Dendritic cell treated with granulocyte-macrophage colony-stimulating factor and Interleukin-4, amounts not matched to agents 40 ng/mL and 50 ng/mL, for 4 days (primary cell): Measurements from ENCODE around the gene OMG.
"Not testable (repeated sequence)": the region's sequence is repeated elsewhere in the genome, so short reads cannot be mapped to it uniquely, and the experiment has no call there.

Experiments used
- H3K27ac Mint-ChIP-seq: one replicate; pipeline ENCODE4 v1.8.0; 2022; ENCODE audit warnings: mild to moderate bottlenecking, mixed read lengths
- H3K27me3 Mint-ChIP-seq: one replicate; pipeline ENCODE4 v1.8.0; 2022; ENCODE audit warnings: mild to moderate bottlenecking, mixed read lengths
- H3K36me3 Mint-ChIP-seq: one replicate; pipeline ENCODE4 v1.8.0; 2022; ENCODE audit warnings: low read depth, mixed read lengths
- H3K4me1 Mint-ChIP-seq: one replicate; pipeline ENCODE4 v1.8.0; 2022; ENCODE audit warnings: low read depth, mixed read lengths
- H3K4me3 Mint-ChIP-seq: one replicate; pipeline ENCODE4 v1.8.0; 2022; ENCODE audit warnings: mild to moderate bottlenecking, moderate library complexity, mixed read lengths
- H3K9me3 Mint-ChIP-seq: one replicate; pipeline ENCODE4 v1.8.0; 2022; ENCODE audit warnings: mixed read lengths
- intact Hi-C: fragments of 100-400 bp; cut with micrococcal nuclease; formaldehyde crosslinking; loops from one replicate; pipeline ENCODE4 v1.15.0; 2022

Gene OMG

GRCh38 chr17:31318298-31318801, 21.3 kb upstream of the OMG start:
- Mint-ChIP-seq H3K4me3 (peak overlapping the region; percentile 71), H3K36me3 (peaks cover 24% of the 10 kb centered on the region), H3K27ac (peak overlapping the region; percentile 87), H3K4me1 (peaks cover 28% of the 10 kb centered on the region), H3K27me3 (no peaks in the 10 kb centered on the region), H3K9me3 (no peaks in the 10 kb centered on the region)
- intact Hi-C loops: no loop called here

GRCh38 chr17:31314782-31315100, 17.7 kb upstream of the OMG start:
- Mint-ChIP-seq H3K27ac (peak overlapping the region; percentile 97), H3K36me3 (peaks cover 54% of the 10 kb centered on the region), H3K9me3 (no peaks in the 10 kb centered on the region), H3K4me3 (peak overlapping the region; percentile 64), H3K4me1 (peaks cover 33% of the 10 kb centered on the region), H3K27me3 (no peaks in the 10 kb centered on the region)
- intact Hi-C loops: no loop called here

- peaks cover 53% of the 10 kb centered on the region for H3K36me3 Mint-ChIP-seq
- H3K4me1 Mint-ChIP-seq: peaks cover 34% of the 10 kb centered on the region
- H3K9me3 Mint-ChIP-seq: no peaks in the 10 kb centered on the region
- peak within 1 kb of the TSS; percentile 97 for H3K27ac Mint-ChIP-seq
- no peaks in the 10 kb centered on the region for H3K27me3 Mint-ChIP-seq
- H3K4me3 Mint-ChIP-seq: peak within 1 kb of the TSS; percentile 89
- intact Hi-C loops: no loop called here
Observed at GRCh38 chr17:31313982-31314781, 17.1 kb upstream of the OMG start, which contains the start of gene EVI2B. Gene EVI2B, minus strand, starts transcription at chr17:31314054. Its CDS starts 8,445 bp downstream, at chr17:31305609.

GRCh38 chr17:31312223-31312622, 15.2 kb upstream of the OMG start:
- H3K27me3 Mint-ChIP-seq, intact Hi-C loops, H3K9me3 Mint-ChIP-seq: not testable (repeated sequence)
- Mint-ChIP-seq H3K27ac (peak overlapping the region; percentile 97), H3K4me3 (peak overlapping the region; percentile 88), H3K36me3 (peaks cover 48% of the 10 kb centered on the region), H3K4me1 (peaks cover 30% of the 10 kb centered on the region)

- H3K4me3 Mint-ChIP-seq: peak overlapping the region; percentile 88
- peaks cover 55% of the 10 kb centered on the region for H3K36me3 Mint-ChIP-seq
- intact Hi-C loops: no loop called here
- peaks cover 37% of the 10 kb centered on the region for H3K4me1 Mint-ChIP-seq
- no peaks in the 10 kb centered on the region for H3K9me3 Mint-ChIP-seq
- H3K27ac Mint-ChIP-seq: peak overlapping the region; percentile 97
- no peaks in the 10 kb centered on the region for H3K27me3 Mint-ChIP-seq
Observed at GRCh38 chr17:31311526-31311925, 14.5 kb upstream of the OMG start.

GRCh38 chr17:31310886-31311285, 13.8 kb upstream of the OMG start:
- Mint-ChIP-seq H3K9me3 (no peaks in the 10 kb centered on the region), H3K36me3 (peaks cover 62% of the 10 kb centered on the region), H3K4me3 (peak overlapping the region; percentile 88), H3K27me3 (no peaks in the 10 kb centered on the region), H3K27ac (peak overlapping the region; percentile 97), H3K4me1 (peaks cover 44% of the 10 kb centered on the region)
- intact Hi-C loops: no loop called here

GRCh38 chr17:31310260-31310659, 13.2 kb upstream of the OMG start:
- no peaks in the 10 kb centered on the region for H3K27me3 Mint-ChIP-seq

GRCh38 chr17:31309556-31309955, 12.5 kb upstream of the OMG start:
- peak overlapping the region; percentile 84 for H3K4me3 Mint-ChIP-seq

More at GRCh38 chr17:31310260-31310659, 13.2 kb upstream of the OMG start:
- peaks cover 68% of the 10 kb centered on the region for H3K36me3 Mint-ChIP-seq
- H3K27ac Mint-ChIP-seq: peak overlapping the region; percentile 97
- intact Hi-C loops: no loop called here
- peak overlapping the region; percentile 84 for H3K4me3 Mint-ChIP-seq
- H3K4me1 Mint-ChIP-seq: peaks cover 48% of the 10 kb centered on the region
- no peaks in the 10 kb centered on the region for H3K9me3 Mint-ChIP-seq

GRCh38 chr17:31308372-31309334, 11.6 kb upstream of the OMG start:
- Mint-ChIP-seq H3K27me3 (no peaks in the 10 kb centered on the region), H3K9me3 (no peaks in the 10 kb centered on the region), H3K4me3 (peak overlapping the region; percentile 84), H3K36me3 (peaks cover 84% of the 10 kb centered on the region), H3K4me1 (peaks cover 56% of the 10 kb centered on the region), H3K27ac (peak overlapping the region; percentile 97)
- intact Hi-C loops: loop anchor here (5.0 to 10.0 kb wide), 2 partner anchors 36 to 56 kb away; no protein-coding TSS in a partner anchor

More at GRCh38 chr17:31309556-31309955, 12.5 kb upstream of the OMG start:
- intact Hi-C loops: loop anchor here (5.0 to 10.0 kb wide), 2 partner anchors 37 to 55 kb away; no protein-coding TSS in a partner anchor
- H3K4me1 Mint-ChIP-seq: peaks cover 52% of the 10 kb centered on the region
- H3K27me3 Mint-ChIP-seq: no peaks in the 10 kb centered on the region
- peaks cover 75% of the 10 kb centered on the region for H3K36me3 Mint-ChIP-seq
- peak overlapping the region; percentile 97 for H3K27ac Mint-ChIP-seq
- no peaks in the 10 kb centered on the region for H3K9me3 Mint-ChIP-seq

- Mint-ChIP-seq H3K27me3 (no peaks in the 10 kb centered on the region), H3K4me1 (peaks cover 56% of the 10 kb centered on the region), H3K9me3 (no peaks in the 10 kb centered on the region), H3K4me3 (peak overlapping the region; percentile 84), H3K27ac (peak overlapping the region; percentile 97), H3K36me3 (peaks cover 89% of the 10 kb centered on the region)
- intact Hi-C loops: loop anchor here (5.0 to 10.0 kb wide), 2 partner anchors 35 to 57 kb away; no protein-coding TSS in a partner anchor
Observed at GRCh38 chr17:31307640-31308039, 10.6 kb upstream of the OMG start.

GRCh38 chr17:31299624-31300023, 2.6 kb upstream of the OMG start:
- no peaks in the 10 kb centered on the region for H3K9me3 Mint-ChIP-seq
- H3K4me1 Mint-ChIP-seq: peaks cover 7% of the 10 kb centered on the region
- peaks cover 23% of the 10 kb centered on the region for H3K36me3 Mint-ChIP-seq
- no peaks in the 10 kb centered on the region for H3K27me3 Mint-ChIP-seq
- H3K4me3 Mint-ChIP-seq: no peak overlapping the region
- H3K27ac Mint-ChIP-seq: no peak overlapping the region
- intact Hi-C loops: loop anchor here (5.0 to 10.0 kb wide), 2 partner anchors 38 to 65 kb away; no protein-coding TSS in a partner anchor

GRCh38 chr17:31296142-31296541, 897 bp downstream of the OMG start:
- no peaks in the 10 kb centered on the region for H3K27me3 Mint-ChIP-seq
- H3K36me3 Mint-ChIP-seq: no peaks in the 10 kb centered on the region
- no peak overlapping the region for H3K27ac Mint-ChIP-seq
- no peaks in the 10 kb centered on the region for H3K4me1 Mint-ChIP-seq
- no peak overlapping the region for H3K4me3 Mint-ChIP-seq
- intact Hi-C loops: no loop called here
- H3K9me3 Mint-ChIP-seq: no peaks in the 10 kb centered on the region

GRCh38 chr17:31295489-31295871, 1.6 kb downstream of the OMG start:
- Mint-ChIP-seq H3K36me3 (peaks cover under 1% of the 10 kb centered on the region), H3K27ac (no peak overlapping the region), H3K27me3 (no peaks in the 10 kb centered on the region), H3K4me3 (no peak overlapping the region), H3K4me1 (peaks cover under 1% of the 10 kb centered on the region), H3K9me3 (no peaks in the 10 kb centered on the region)
- intact Hi-C loops: no loop called here
